ENCODE data around the gene DPYSL4.

Gene DPYSL4

GRCh38 chr10:132186488-132187429, at the start of gene DPYSL4:
DPYSL4 (plus strand) TSS chr10:132186948; CDS start chr10:132187064, 116 bp downstream.
- peak; percentile 91 for DNase-seq (ENCODE audit: low spot score)

GRCh38 chr10:132137111-132138072, 49.4 kb upstream of the DPYSL4 start:
- DNase-seq (ENCODE audit: low spot score): no peak

- no peak for DNase-seq (ENCODE audit: low spot score)
These were observed 48.6 kb upstream of the DPYSL4 start for GRCh38 chr10:132138133-132138532.

GRCh38 chr10:132138596-132138995, 48.2 kb upstream of the DPYSL4 start:
- DNase-seq (ENCODE audit: low spot score): no peak

- no peak for DNase-seq (ENCODE audit: low spot score)
These were observed 47.2 kb upstream of the DPYSL4 start for GRCh38 chr10:132139526-132139925.

GRCh38 chr10:132140167-132140925, 46.4 kb upstream of the DPYSL4 start:
- no peak for DNase-seq (ENCODE audit: low spot score)

- no peak for DNase-seq (ENCODE audit: low spot score)
These were observed 45.7 kb upstream of the DPYSL4 start for GRCh38 chr10:132141076-132141475.

- no peak for DNase-seq (ENCODE audit: low spot score)
These were observed 45.0 kb upstream of the DPYSL4 start for GRCh38 chr10:132141526-132142395.

- DNase-seq (ENCODE audit: low spot score): peak; percentile 78
These were observed 44.2 kb upstream of the DPYSL4 start for GRCh38 chr10:132142396-132143161.

- no peak for DNase-seq (ENCODE audit: low spot score)
These were observed 43.6 kb upstream of the DPYSL4 start for GRCh38 chr10:132143162-132143561.

GRCh38 chr10:132144086-132144485, 42.7 kb upstream of the DPYSL4 start:
- DNase-seq (ENCODE audit: low spot score): no peak

- no peak for DNase-seq (ENCODE audit: low spot score)
These were observed 41.7 kb upstream of the DPYSL4 start for GRCh38 chr10:132145002-132145401.

- no peak for DNase-seq (ENCODE audit: low spot score)
These were observed 41.1 kb upstream of the DPYSL4 start for GRCh38 chr10:132145521-132146185.

- DNase-seq (ENCODE audit: low spot score): no peak
These were observed 40.5 kb upstream of the DPYSL4 start for GRCh38 chr10:132146271-132146671.

GRCh38 chr10:132146941-132147915, 39.5 kb upstream of the DPYSL4 start:
- DNase-seq (ENCODE audit: low spot score): no peak

- no peak for DNase-seq (ENCODE audit: low spot score)
These were observed 38.2 kb upstream of the DPYSL4 start for GRCh38 chr10:132148261-132149251.

- no peak for DNase-seq (ENCODE audit: low spot score)
These were observed 37.5 kb upstream of the DPYSL4 start for GRCh38 chr10:132149271-132149670.
